Measurements from ENCODE around the gene IL15RA.

Gene IL15RA

GRCh38 chr10:6022660-6023059, 45.3 kb upstream of the IL15RA start:
- Histone ChIP-seq H3K79me1 (replicated peaks; ENCODE audit: low read length, poor library complexity, severe bottlenecking) (no peaks in the 10 kb centered on the region), H4K91ac (ENCODE audit: low read length) (no peak overlapping the region), H2BK120ac (ENCODE audit: low read depth, low read length) (no peak overlapping the region), H3K27me3 (ENCODE audit: control insufficient read depth in 1 of 2, insufficient read depth in 1 of 2, low read length in 2 of 2) (peaks cover 10 to 17% of the 10 kb centered on the region in 2 experiments), H3K18ac (ENCODE audit: low read depth in 1 of 2, low read length in 2 of 2) (no peak overlapping the region), H3K4me3 (ENCODE audit: insufficient read depth in 1 of 2, low read depth in 1 of 2, low read length in 2 of 2) (no peak overlapping the region), H2BK15ac (ENCODE audit: low read depth, poor library complexity, severe bottlenecking) (no peak overlapping the region), H3K4ac (ENCODE audit: low read depth in 1 of 2, low read length in 2 of 2) (no peak overlapping the region), H2AK5ac (ENCODE audit: low read length, severe bottlenecking) (no peak overlapping the region), H3K4me1 (ENCODE audit: control insufficient read depth, insufficient read depth, low read depth, low read length) (no peaks in the 10 kb centered on the region), H3K9ac (ENCODE audit: low read length) (no peak overlapping the region), H4K8ac (ENCODE audit: low read length) (no peak overlapping the region), H3K14ac (ENCODE audit: low read length in 2 of 2) (no peak overlapping the region), H2BK12ac (ENCODE audit: low read length in 2 of 2) (no peak overlapping the region), H3K4me2 (ENCODE audit: low read length, poor library complexity, severe bottlenecking) (no peak overlapping the region), H3K27ac (ENCODE audit: low read length, poor library complexity, severe bottlenecking) (no peak overlapping the region), H2BK5ac (ENCODE audit: low read depth, low read length, poor library complexity, severe bottlenecking) (no peak overlapping the region), H3K9me3 (ENCODE audit: control insufficient read depth, low read length) (no peaks in the 10 kb centered on the region), H3K23ac (ENCODE audit: low read length in 2 of 2) (no peak overlapping the region), H2AFZ (ENCODE audit: low read depth, low read length) (no peak overlapping the region), H3K36me3 (ENCODE audit: control insufficient read depth in 1 of 2, insufficient read depth in 2 of 2, low read depth in 1 of 2, low read length in 2 of 2) (no peaks in the 10 kb centered on the region)
- 64% methylated on average over 3 of the region's 3 CpGs for WGBS
- DNase-seq: no peak

DNA sequence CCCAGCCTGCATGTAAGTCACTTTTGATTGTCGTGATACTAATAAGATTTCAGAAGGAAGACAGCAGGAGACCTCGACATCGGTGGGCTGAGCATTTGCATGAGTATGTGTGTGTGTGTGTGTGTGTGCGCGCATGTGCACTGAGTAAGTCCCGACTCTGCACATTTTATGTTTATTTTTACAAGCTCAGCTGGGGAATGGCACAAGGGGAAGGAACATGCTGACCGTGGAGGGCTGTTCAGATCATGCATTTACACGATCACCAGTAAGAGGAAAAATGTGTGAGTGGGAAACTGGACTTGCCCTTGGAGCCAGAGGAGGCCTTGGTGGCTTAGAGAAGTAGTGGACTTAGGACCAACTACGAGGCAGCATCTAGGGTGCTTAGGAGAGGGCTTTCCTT, 43.5 kb upstream of the IL15RA start:
- Histone ChIP-seq H4K8ac (ENCODE audit: low read length) (no peak overlapping the region), H2BK15ac (ENCODE audit: low read depth, poor library complexity, severe bottlenecking) (no peak overlapping the region), H3K27ac (ENCODE audit: low read length, poor library complexity, severe bottlenecking) (no peak overlapping the region), H3K9me3 (ENCODE audit: control insufficient read depth, low read length) (no peaks in the 10 kb centered on the region), H3K27me3 (ENCODE audit: control insufficient read depth in 1 of 2, insufficient read depth in 1 of 2, low read length in 2 of 2) (peaks cover 11 to 20% of the 10 kb centered on the region in 2 experiments), H3K23ac (ENCODE audit: low read length in 2 of 2) (no peak overlapping the region), H3K36me3 (ENCODE audit: control insufficient read depth in 1 of 2, insufficient read depth in 2 of 2, low read depth in 1 of 2, low read length in 2 of 2) (no peaks in the 10 kb centered on the region), H2AFZ (ENCODE audit: low read depth, low read length) (no peak overlapping the region), H3K4me3 (ENCODE audit: insufficient read depth in 1 of 2, low read depth in 1 of 2, low read length in 2 of 2) (no peak overlapping the region), H3K4ac (ENCODE audit: low read depth in 1 of 2, low read length in 2 of 2) (no peak overlapping the region), H3K4me2 (ENCODE audit: low read length, poor library complexity, severe bottlenecking) (no peak overlapping the region), H3K18ac (ENCODE audit: low read depth in 1 of 2, low read length in 2 of 2) (no peak overlapping the region), H2BK120ac (ENCODE audit: low read depth, low read length) (no peak overlapping the region), H2AK5ac (ENCODE audit: low read length, severe bottlenecking) (no peak overlapping the region), H2BK5ac (ENCODE audit: low read depth, low read length, poor library complexity, severe bottlenecking) (no peak overlapping the region), H3K14ac (ENCODE audit: low read length in 2 of 2) (no peak overlapping the region), H4K91ac (ENCODE audit: low read length) (no peak overlapping the region), H3K9ac (ENCODE audit: low read length) (no peak overlapping the region), H3K4me1 (ENCODE audit: control insufficient read depth, insufficient read depth, low read depth, low read length) (no peaks in the 10 kb centered on the region), H2BK12ac (ENCODE audit: low read length in 2 of 2) (no peak overlapping the region), H3K79me1 (replicated peaks; ENCODE audit: low read length, poor library complexity, severe bottlenecking) (no peaks in the 10 kb centered on the region)
- WGBS: 74% methylated on average over 8 of the region's 9 CpGs
- peak; percentile 3 for DNase-seq

- no peak overlapping the region for H3K9ac ChIP-seq (ENCODE audit: low read length)
- no peak overlapping the region for H3K23ac ChIP-seq (ENCODE audit: low read length in 2 of 2)
- no peak overlapping the region for H2BK5ac ChIP-seq (ENCODE audit: low read depth, low read length, poor library complexity, severe bottlenecking)
- no peaks in the 10 kb centered on the region for H3K36me3 ChIP-seq (ENCODE audit: control insufficient read depth in 1 of 2, insufficient read depth in 2 of 2, low read depth in 1 of 2, low read length in 2 of 2)
- H3K79me1 ChIP-seq (replicated peaks; ENCODE audit: low read length, poor library complexity, severe bottlenecking): no peaks in the 10 kb centered on the region
- H2BK15ac ChIP-seq (ENCODE audit: low read depth, poor library complexity, severe bottlenecking): no peak overlapping the region
- no peak overlapping the region for H4K8ac ChIP-seq (ENCODE audit: low read length)
- no peak for DNase-seq
- H3K27me3 ChIP-seq (ENCODE audit: control insufficient read depth in 1 of 2, insufficient read depth in 1 of 2, low read length in 2 of 2): peaks cover 14 to 24% of the 10 kb centered on the region in 2 experiments
- 90% methylated on average over 12 of the region's 12 CpGs for WGBS
- no peak overlapping the region for H2AFZ ChIP-seq (ENCODE audit: low read depth, low read length)
- no peak overlapping the region for H2BK12ac ChIP-seq (ENCODE audit: low read length in 2 of 2)
- H2BK120ac ChIP-seq (ENCODE audit: low read depth, low read length): no peak overlapping the region
- H2AK5ac ChIP-seq (ENCODE audit: low read length, severe bottlenecking): no peak overlapping the region
- H3K27ac ChIP-seq (ENCODE audit: low read length, poor library complexity, severe bottlenecking): no peak overlapping the region
- no peak overlapping the region for H3K14ac ChIP-seq (ENCODE audit: low read length in 2 of 2)
- no peaks in the 10 kb centered on the region for H3K4me1 ChIP-seq (ENCODE audit: control insufficient read depth, insufficient read depth, low read depth, low read length)
- H3K4me3 ChIP-seq (ENCODE audit: insufficient read depth in 1 of 2, low read depth in 1 of 2, low read length in 2 of 2): no peak overlapping the region
- no peak overlapping the region for H3K18ac ChIP-seq (ENCODE audit: low read depth in 1 of 2, low read length in 2 of 2)
- H3K4ac ChIP-seq (ENCODE audit: low read depth in 1 of 2, low read length in 2 of 2): no peak overlapping the region
- H3K4me2 ChIP-seq (ENCODE audit: low read length, poor library complexity, severe bottlenecking): no peak overlapping the region
- H4K91ac ChIP-seq (ENCODE audit: low read length): no peak overlapping the region
- no peaks in the 10 kb centered on the region for H3K9me3 ChIP-seq (ENCODE audit: control insufficient read depth, low read length)
Observed at GRCh38 chr10:6019796-6020195, 42.5 kb upstream of the IL15RA start.

DNA sequence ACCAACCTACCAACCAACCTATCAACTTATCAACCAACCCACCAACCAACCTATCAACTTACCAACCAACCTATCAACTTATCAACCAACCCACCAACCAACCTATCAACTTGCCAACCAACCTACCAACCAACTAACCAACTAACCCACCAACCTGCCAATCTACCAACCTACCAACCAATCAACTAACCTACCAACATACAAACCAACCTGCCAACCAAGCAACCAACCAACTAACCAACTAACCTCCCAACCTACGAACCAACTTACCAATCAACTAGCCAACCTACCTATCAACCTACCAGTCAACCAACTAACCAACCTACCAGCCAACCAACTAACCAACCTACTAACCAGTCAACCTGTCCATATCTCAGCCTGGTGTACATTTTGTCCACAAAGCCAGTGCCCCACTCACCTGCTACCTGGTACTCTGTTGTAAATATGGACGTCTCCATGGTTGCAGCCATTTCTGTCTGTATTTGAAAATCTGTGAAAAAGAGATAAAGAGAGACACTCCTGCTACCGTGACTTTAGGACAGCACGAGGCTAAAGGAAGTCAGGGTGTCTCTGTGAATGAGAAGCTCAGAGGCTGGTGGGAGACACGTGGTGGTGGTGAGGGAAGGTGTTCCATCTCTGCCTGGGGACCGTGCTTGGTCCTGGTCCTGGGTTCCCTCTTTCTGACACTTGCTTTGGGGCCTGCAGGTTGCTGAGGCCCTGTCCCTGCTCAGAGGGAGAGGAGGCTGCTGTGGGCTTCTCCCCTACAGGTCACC, 41.9 kb upstream of the IL15RA start:
- Histone ChIP-seq H2BK5ac (ENCODE audit: low read depth, low read length, poor library complexity, severe bottlenecking) (no peak overlapping the region), H2BK120ac (ENCODE audit: low read depth, low read length) (no peak overlapping the region), H4K8ac (ENCODE audit: low read length) (no peak overlapping the region), H3K4ac (ENCODE audit: low read depth in 1 of 2, low read length in 2 of 2) (no peak overlapping the region), H3K23ac (ENCODE audit: low read length in 2 of 2) (no peak overlapping the region), H3K27me3 (ENCODE audit: control insufficient read depth in 1 of 2, insufficient read depth in 1 of 2, low read length in 2 of 2) (peaks cover 14 to 20% of the 10 kb centered on the region in 2 experiments), H3K36me3 (ENCODE audit: control insufficient read depth in 1 of 2, insufficient read depth in 2 of 2, low read depth in 1 of 2, low read length in 2 of 2) (no peaks in the 10 kb centered on the region), H3K4me1 (ENCODE audit: control insufficient read depth, insufficient read depth, low read depth, low read length) (no peaks in the 10 kb centered on the region), H3K14ac (ENCODE audit: low read length in 2 of 2) (no peak overlapping the region), H3K4me3 (ENCODE audit: insufficient read depth in 1 of 2, low read depth in 1 of 2, low read length in 2 of 2) (no peak overlapping the region), H3K79me1 (replicated peaks; ENCODE audit: low read length, poor library complexity, severe bottlenecking) (no peaks in the 10 kb centered on the region), H3K27ac (ENCODE audit: low read length, poor library complexity, severe bottlenecking) (no peak overlapping the region), H4K91ac (ENCODE audit: low read length) (no peak overlapping the region), H2AFZ (ENCODE audit: low read depth, low read length) (no peak overlapping the region), H3K9me3 (ENCODE audit: control insufficient read depth, low read length) (no peaks in the 10 kb centered on the region), H3K4me2 (ENCODE audit: low read length, poor library complexity, severe bottlenecking) (no peak overlapping the region), H2BK15ac (ENCODE audit: low read depth, poor library complexity, severe bottlenecking) (no peak overlapping the region), H3K9ac (ENCODE audit: low read length) (no peak overlapping the region), H3K18ac (ENCODE audit: low read depth in 1 of 2, low read length in 2 of 2) (no peak overlapping the region), H2BK12ac (ENCODE audit: low read length in 2 of 2) (no peak overlapping the region), H2AK5ac (ENCODE audit: low read length, severe bottlenecking) (no peak overlapping the region)
- 81% methylated on average over 6 of the region's 6 CpGs for WGBS
- no peak for DNase-seq

Data from mesenchymal stem cell (in vitro differentiated cells and primary cell).